ENCODE measurements around the gene CHCHD10. TPM values are rescaled to one million over a fixed set of nuclear protein-coding genes. Genes with fewer than 3 reads are reported as not detected.
A peak's percentile ranks its signal among the peaks of the same experiment; 100 is the strongest.

CHCHD10 gene
- 94.5 and 104 TPM in 2 replicates for total RNA-seq (2021; fragmentation: NEBNext Ultra II Directional; extraction: Animal tissue kit (Norgen Biotek cat#: 25700))
- polyA plus RNA-seq (2011; rRNA removed), result 58.3 and 109 TPM in 2 replicates
- 40.4 TPM for polyA plus RNA-seq (2011; cell fraction: cytosol; rRNA removed)
- 99.4 TPM for polyA plus RNA-seq (2011; cell fraction: nucleus; rRNA removed)
- polyA plus RNA-seq (2012, experiment 1 of 2), result 92.7 to 174 TPM (median 154 TPM) in 4 replicates
- 107 TPM for polyA plus RNA-seq (2012, experiment 2 of 2)
- 237 TPM for polyA plus RNA-seq (2013, experiment 1 of 2)
- 229 TPM for polyA plus RNA-seq (2013, experiment 2 of 2)
- polyA minus RNA-seq (2011; rRNA and poly(A)+ RNA removed), result 30.5 and 40.0 TPM in 2 replicates
- 61.1 TPM for polyA minus RNA-seq (2011; cell fraction: cytosol; rRNA and poly(A)+ RNA removed)
- polyA minus RNA-seq (2011; cell fraction: nucleus; rRNA and poly(A)+ RNA removed), result 35.8 TPM
- long read RNA-seq, experiment 1, transcript CHCHD10-205 (2 exons, 490 nt), result minor isoform, 7 of 182 reads
- long read RNA-seq, experiment 1, transcript CHCHD10-202 (4 exons, 1,171 nt), result major isoform, 139 of 182 reads
- long read RNA-seq, experiment 1, partial matches to known transcripts, result 25 of 182 reads
- long read RNA-seq, experiment 1, other reads (novel, unspliced or antisense), result 10 of 182 reads
- long read RNA-seq, experiment 2, result 0 reads

GRCh38 chr22:23767673-23768548 is at the start of gene CHCHD10:
TSS of gene CHCHD10 (minus strand) at chr22:23767972. CDS start at chr22:23767874, 98 bp downstream.
- no peak within 1 kb of the TSS for H4K8ac ChIP-seq (ENCODE audit: extremely low read depth, insufficient read depth, low read length)
- H3K27ac ChIP-seq (ENCODE audit: low read depth, low read length), result no peak within 1 kb of the TSS; the same call in 1 of the 2 replicates
- H3K23ac ChIP-seq (ENCODE audit: insufficient read length), result no peak within 1 kb of the TSS
- H2BK20ac ChIP-seq (ENCODE audit: low read length), result peak within 1 kb of the TSS; percentile 61; the same call in 1 of the 2 replicates
- H3K27me3 ChIP-seq (replicated peaks in 1 of 4; ENCODE audit: control insufficient read depth in 3 of 4, extremely low read depth in 1 of 4, insufficient read depth in 3 of 4, low read length in 3 of 4), result peaks cover 0 to 14% (median 9%) of the 10 kb centered on the region in 4 experiments; a peak in 6 of 7 replicates
- H3K9me3 ChIP-seq (ENCODE audit: insufficient read depth in 2 of 2, low read depth in 1 of 2, low read length in 1 of 2), result no peaks in the 10 kb centered on the region
- H2AFZ ChIP-seq (ENCODE audit: low read length), result peak within 1 kb of the TSS; percentile 79
- no peak within 1 kb of the TSS for H3K56ac ChIP-seq (replicated peaks; ENCODE audit: insufficient read length, low read depth, low read length)
- peaks cover 0 to 16% of the 10 kb centered on the region in 2 experiments for H4K20me1 ChIP-seq (replicated peaks in 1 of 2; ENCODE audit: control insufficient read depth in 1 of 2, insufficient read depth in 2 of 2, low read length in 2 of 2)
- H2BK12ac ChIP-seq (ENCODE audit: low read depth, low read length), result peak within 1 kb of the TSS; percentile 75; the same call in 1 of the 2 replicates
- H3K4me1 ChIP-seq (replicated peaks in 1 of 4; ENCODE audit: control insufficient read depth in 3 of 4, insufficient read depth in 4 of 4, low read length in 3 of 4), result peaks cover 0 to 27% (median 20%) of the 10 kb centered on the region in 4 experiments; a peak in 6 of 7 replicates
- H3K4ac ChIP-seq (replicated peaks; ENCODE audit: insufficient read length, low read depth, low read length), result peak within 1 kb of the TSS; percentile 48
- FAIRE-seq, result no peak
- ChIA-PET POLR2A (ENCODE audit: partially characterized antibody) (interaction anchor here (0.9 to 4.5 kb wide), 11 partner anchors 9 to 126 kb away, joined by 3 to 22 read pairs (median 4); partner anchors contain the start of genes MIF, SMARCB1, VPREB3 and ZNF70), CTCF (ENCODE audit: partially characterized antibody) (interaction anchor here (0.6 to 9.6 kb wide), 20 partner anchors 15 to 1679 kb away, joined by 3 to 73 read pairs (median 4); partner anchors contain the start of genes SLC2A11, SMARCB1 and ZNF70)
- no peaks in the 10 kb centered on the region for H3K36me3 ChIP-seq (ENCODE audit: control insufficient read depth in 2 of 4, insufficient read depth in 4 of 4, low read length in 3 of 4)
- H3K9ac ChIP-seq (replicated peaks in 1 of 4; ENCODE audit: extremely low read depth in 1 of 4, low read depth in 3 of 4, low read length in 3 of 4), result peak within 1 kb of the TSS in 2 of 4 experiments; percentile 48 to 58; a peak in 4 of 7 replicates
- WGBS, 2 experiments (ENCODE audit: extremely low coverage in 1 of 2, insufficient coverage in 1 of 2, insufficient read length in 1 of 2, insufficient replicate concordance in 2 of 2, low coverage in 1 of 2, low lambda C conversion rate in 2 of 2, missing lambda C conversion rate in 1 of 2), result 1% methylated on average over 28 of the region's 63 CpGs; no CpG with 5 or more reads in 1 of the 2 experiments
- peak within 1 kb of the TSS; percentile 97 for H4K91ac ChIP-seq (replicated peaks; ENCODE audit: insufficient read length, low read length)
- peaks cover 15% of the 10 kb centered on the region for H3K23me2 ChIP-seq (ENCODE audit: low read depth, low read length)
- peak within 1 kb of the TSS; percentile 63 to 96 (median 74) for H3K4me3 ChIP-seq (ENCODE audit: extremely low read depth in 1 of 4, insufficient read depth in 2 of 4, low read depth in 3 of 4, low read length in 4 of 4)
- peak within 1 kb of the TSS; percentile 93 for H3K18ac ChIP-seq (ENCODE audit: extremely low read depth, low read length)
- no peak within 1 kb of the TSS for H3K14ac ChIP-seq (ENCODE audit: insufficient read length)
- no peaks in the 10 kb centered on the region for H3K79me1 ChIP-seq (ENCODE audit: low read depth, low read length)
- DNase-seq (ENCODE audit: low read depth in 1 of 2, low spot score in 2 of 2), result peak in 1 of 2 experiments; percentile 96
- H3K79me2 ChIP-seq (ENCODE audit: control insufficient read depth in 1 of 2, insufficient read depth in 2 of 2, low read length in 2 of 2), result no peaks in the 10 kb centered on the region
- H4K5ac ChIP-seq (ENCODE audit: insufficient read length, low read depth, low read length), result peak within 1 kb of the TSS; percentile 72
- H2BK120ac ChIP-seq (replicated peaks; ENCODE audit: low read depth, low read length), result peak within 1 kb of the TSS; percentile 49
- H3K4me2 ChIP-seq (ENCODE audit: insufficient read depth in 1 of 2, low read depth in 2 of 2, low read length in 2 of 2), result peak within 1 kb of the TSS; percentile 73 to 99
- no peak within 1 kb of the TSS; the same call in 1 of the 2 replicates for H2BK5ac ChIP-seq (ENCODE audit: low read depth, low read length)
- H2BK15ac ChIP-seq (ENCODE audit: low read length), result no peak within 1 kb of the TSS
- H2AK5ac ChIP-seq (ENCODE audit: low read depth, low read length), result no peak within 1 kb of the TSS
- TF ChIP-seq TAF7 (optimal IDR thresholded peaks at IDR 0.05; ENCODE audit: borderline replicate concordance, low read depth, low read length) (no peak), HDAC6 (IDR thresholded peaks at IDR 0.05; ENCODE audit: low read depth, low read length) (no peak), MAX (IDR thresholded peaks at IDR 0.05) (peak; percentile 71), BACH1 (IDR thresholded peaks at IDR 0.05; ENCODE audit: low read length) (no peak), GABPA (IDR thresholded peaks at IDR 0.05; ENCODE audit: borderline replicate concordance, insufficient read depth, low read length) (no peak), TBP (IDR thresholded peaks at IDR 0.05; ENCODE audit: low read depth, low read length) (peak; percentile 19; the same call in 1 of the 2 replicates), SIN3A (conservative IDR thresholded peaks at IDR 0.05 in 1 of 2, IDR thresholded peaks at IDR 0.05 in 1 of 2; ENCODE audit: low read depth in 1 of 2, low read length in 2 of 2) (no peak)
